ENCODE results near the gene CIRBP.
"Not testable (repeated sequence)": the region's sequence is repeated elsewhere in the genome, so short reads cannot be mapped to it uniquely, and the experiment has no call there.

Gene CIRBP

GRCh38 chr19:1318678-1319471 is 49.7 kb downstream of the CIRBP start:
- in situ Hi-C loops (cut with HindIII; ENCODE audit: low sequenced_read_pairs) = no loop called here
- TF ChIP-seq, protein P1, sequence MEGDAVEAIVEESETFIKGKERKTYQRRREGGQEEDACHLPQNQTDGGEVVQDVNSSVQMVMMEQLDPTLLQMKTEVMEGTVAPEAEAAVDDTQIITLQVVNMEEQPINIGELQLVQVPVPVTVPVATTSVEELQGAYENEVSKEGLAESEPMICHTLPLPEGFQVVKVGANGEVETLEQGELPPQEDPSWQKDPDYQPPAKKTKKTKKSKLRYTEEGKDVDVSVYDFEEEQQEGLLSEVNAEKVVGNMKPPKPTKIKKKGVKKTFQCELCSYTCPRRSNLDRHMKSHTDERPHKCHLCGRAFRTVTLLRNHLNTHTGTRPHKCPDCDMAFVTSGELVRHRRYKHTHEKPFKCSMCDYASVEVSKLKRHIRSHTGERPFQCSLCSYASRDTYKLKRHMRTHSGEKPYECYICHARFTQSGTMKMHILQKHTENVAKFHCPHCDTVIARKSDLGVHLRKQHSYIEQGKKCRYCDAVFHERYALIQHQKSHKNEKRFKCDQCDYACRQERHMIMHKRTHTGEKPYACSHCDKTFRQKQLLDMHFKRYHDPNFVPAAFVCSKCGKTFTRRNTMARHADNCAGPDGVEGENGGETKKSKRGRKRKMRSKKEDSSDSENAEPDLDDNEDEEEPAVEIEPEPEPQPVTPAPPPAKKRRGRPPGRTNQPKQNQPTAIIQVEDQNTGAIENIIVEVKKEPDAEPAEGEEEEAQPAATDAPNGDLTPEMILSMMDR (IDR thresholded peaks at IDR 0.05; ENCODE audit: low read depth, low read length, missing control alignments) = no peak
- no peak overlapping the region for H3K4me3 ChIP-seq (ENCODE audit: low read depth, low read length)
- DNase-seq (ENCODE audit: low read depth) = no peak

DNA sequence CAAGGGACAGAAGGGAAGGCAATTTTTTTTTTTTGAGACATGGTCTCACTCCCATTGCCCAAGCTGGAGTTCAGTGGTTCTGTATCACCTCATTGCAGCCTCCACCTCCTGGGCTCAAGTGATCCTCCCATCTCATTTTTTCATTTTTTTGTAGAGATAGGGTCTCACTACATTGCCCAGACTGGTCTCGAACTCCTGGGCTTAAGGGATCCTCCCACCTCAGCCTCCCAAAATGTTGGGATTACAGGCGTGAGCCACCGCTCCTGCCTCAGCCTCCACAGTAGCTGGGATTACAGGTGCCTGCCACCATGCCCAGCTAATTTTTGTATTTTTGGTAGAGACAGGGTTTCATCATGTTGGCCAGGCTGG is 51.1 kb downstream of the CIRBP start:
- not testable (repeated sequence) for DNase-seq (ENCODE audit: low read depth); H3K4me3 ChIP-seq (ENCODE audit: low read depth, low read length)
- in situ Hi-C loops (cut with HindIII; ENCODE audit: low sequenced_read_pairs) = loop anchor here (5.0 kb wide), 3 partner anchors 38 to 92 kb away; no protein-coding TSS in a partner anchor

DNA sequence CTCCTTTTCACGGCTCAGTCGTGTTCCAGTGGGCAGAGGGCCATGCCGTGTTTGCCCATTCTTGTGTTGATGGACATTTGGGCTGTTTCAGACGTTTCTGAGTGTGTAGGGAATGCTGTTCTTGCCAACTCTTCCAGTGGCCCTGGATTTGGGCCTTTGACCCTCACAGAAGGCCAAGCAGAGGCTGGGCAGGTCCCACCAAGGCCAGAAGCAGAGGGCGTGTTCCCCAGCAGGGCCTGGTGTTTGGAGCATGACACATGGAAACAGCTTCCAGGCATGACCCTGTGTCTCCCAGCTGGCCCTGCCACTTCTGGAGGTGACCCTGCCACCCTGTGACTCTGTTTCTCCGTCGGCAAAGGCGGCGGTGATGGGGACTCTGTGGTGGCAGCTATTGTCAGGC is 52.4 kb downstream of the CIRBP start:
- DNase-seq (ENCODE audit: low read depth) = no peak
- H3K4me3 ChIP-seq (ENCODE audit: low read depth, low read length) = no peak overlapping the region
- TF ChIP-seq, protein P1 (IDR thresholded peaks at IDR 0.05; ENCODE audit: low read depth, low read length, missing control alignments) = no peak
- in situ Hi-C loops (cut with HindIII; ENCODE audit: low sequenced_read_pairs) = loop anchor here (5.0 kb wide), 3 partner anchors 39 to 91 kb away; no protein-coding TSS in a partner anchor

GRCh38 chr19:1322198-1322981 is 53.3 kb downstream of the CIRBP start:
- no peak overlapping the region for H3K4me3 ChIP-seq (ENCODE audit: low read depth, low read length)
- TF ChIP-seq, protein P1 (IDR thresholded peaks at IDR 0.05; ENCODE audit: low read depth, low read length, missing control alignments) = no peak
- no peak for DNase-seq (ENCODE audit: low read depth)
- in situ Hi-C loops (cut with HindIII; ENCODE audit: low sequenced_read_pairs) = loop anchor here (5.0 kb wide), 3 partner anchors 40 to 90 kb away; no protein-coding TSS in a partner anchor

DNA sequence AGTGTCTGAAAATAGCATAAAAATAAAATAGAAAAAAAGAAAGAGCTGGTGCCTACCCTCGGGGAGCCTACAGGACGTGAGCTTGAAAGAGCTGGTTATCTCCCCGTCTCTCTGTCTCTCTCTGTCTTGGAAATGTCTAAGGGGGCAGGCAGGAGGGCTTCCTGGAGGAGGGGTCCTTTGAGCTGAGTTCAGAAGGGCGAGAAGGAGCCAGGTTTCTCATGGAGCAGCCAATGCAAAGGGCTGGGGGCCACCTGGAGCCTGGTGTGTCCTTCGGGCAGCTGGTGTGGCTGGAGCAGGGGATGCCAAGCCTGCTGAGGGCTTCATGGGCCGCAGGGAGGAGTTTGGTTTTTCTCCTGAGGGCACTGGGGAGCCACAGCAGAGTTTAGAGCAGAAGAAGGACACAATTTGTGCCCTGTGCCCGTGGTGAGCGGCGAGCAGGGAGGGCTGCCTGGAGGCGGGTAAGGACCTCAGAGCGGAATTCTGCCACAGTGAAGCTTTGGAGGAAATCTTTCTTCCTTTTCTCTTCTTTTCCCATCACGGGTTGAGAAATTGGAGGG is 55.2 kb downstream of the CIRBP start:
- in situ Hi-C loops (cut with HindIII; ENCODE audit: low sequenced_read_pairs) = loop anchor here (5.0 kb wide), 3 partner anchors 42 to 88 kb away; no protein-coding TSS in a partner anchor
- no peak for DNase-seq (ENCODE audit: low read depth)
- H3K4me3 ChIP-seq (ENCODE audit: low read depth, low read length) = peak overlapping the region; percentile 27
- TF ChIP-seq, protein P1 (IDR thresholded peaks at IDR 0.05; ENCODE audit: low read depth, low read length, missing control alignments) = no peak
